ENCODE measurements around the gene DSG3. TPM values are rescaled to one million over a fixed set of nuclear protein-coding genes. Genes with fewer than 3 reads are reported as not detected.
"Not testable (repeated sequence)": the region's sequence is repeated elsewhere in the genome, so short reads cannot be mapped to it uniquely, and the experiment has no call there.

The DSG3 gene
- total RNA-seq, 1 donor from 2014 or later: 0.13 TPM

GRCh38 chr18:31503011-31503410, 55.5 kb downstream of the DSG3 start:
- TF ChIP-seq CTCF (IDR thresholded peaks at IDR 0.05; ENCODE audit: unreplicated experiment): no peak
- DNase-seq (ENCODE audit: low spot score in 2 of 2, unreplicated experiment in 2 of 2): no peak
- Mint-ChIP-seq H3K4me3 (no peak overlapping the region), H3K4me1 (peaks cover 19% of the 10 kb centered on the region), H3K27me3 (ENCODE audit: low read depth) (no peaks in the 10 kb centered on the region), H3K9me3 (no peaks in the 10 kb centered on the region), H3K36me3 (peaks cover 7% of the 10 kb centered on the region), H3K27ac (no peak overlapping the region)

GRCh38 chr18:31504455-31505147, 57.1 kb downstream of the DSG3 start:
- no peak for TF ChIP-seq CTCF (IDR thresholded peaks at IDR 0.05; ENCODE audit: unreplicated experiment)
- Mint-ChIP-seq H3K36me3 (peaks cover 8% of the 10 kb centered on the region), H3K27ac (no peak overlapping the region), H3K4me3 (no peak overlapping the region), H3K27me3 (ENCODE audit: low read depth) (no peaks in the 10 kb centered on the region), H3K4me1 (peaks cover 17% of the 10 kb centered on the region), H3K9me3 (no peaks in the 10 kb centered on the region)
- DNase-seq (ENCODE audit: low spot score in 2 of 2, unreplicated experiment in 2 of 2): no peak

GRCh38 chr18:31505156-31505555, 57.6 kb downstream of the DSG3 start:
- Mint-ChIP-seq H3K27ac (no peak overlapping the region), H3K4me3 (no peak overlapping the region), H3K27me3 (ENCODE audit: low read depth) (no peaks in the 10 kb centered on the region), H3K4me1 (peaks cover 19% of the 10 kb centered on the region), H3K36me3 (peaks cover 8% of the 10 kb centered on the region), H3K9me3 (no peaks in the 10 kb centered on the region)
- TF ChIP-seq CTCF (IDR thresholded peaks at IDR 0.05; ENCODE audit: unreplicated experiment): no peak
- no peak for DNase-seq (ENCODE audit: low spot score in 2 of 2, unreplicated experiment in 2 of 2)

- no peak for TF ChIP-seq CTCF (IDR thresholded peaks at IDR 0.05; ENCODE audit: unreplicated experiment)
- Mint-ChIP-seq H3K36me3 (peaks cover 8% of the 10 kb centered on the region), H3K4me1 (peaks cover 21% of the 10 kb centered on the region), H3K4me3 (no peak overlapping the region), H3K9me3 (no peaks in the 10 kb centered on the region), H3K27ac (no peak overlapping the region), H3K27me3 (ENCODE audit: low read depth) (no peaks in the 10 kb centered on the region)
- no peak for DNase-seq (ENCODE audit: low spot score in 2 of 2, unreplicated experiment in 2 of 2)
These were observed 58.6 kb downstream of the DSG3 start for GRCh38 chr18:31506024-31506742.

- H3K27me3 Mint-ChIP-seq (ENCODE audit: low read depth); DNase-seq (ENCODE audit: low spot score in 2 of 2, unreplicated experiment in 2 of 2): not testable (repeated sequence)
These were observed 59.6 kb downstream of the DSG3 start for GRCh38 chr18:31507124-31507523.

GRCh38 chr18:31508781-31509180, 61.2 kb downstream of the DSG3 start:
- peaks cover 8% of the 10 kb centered on the region for H3K36me3 Mint-ChIP-seq
- no peak for TF ChIP-seq CTCF (IDR thresholded peaks at IDR 0.05; ENCODE audit: unreplicated experiment)
- no peak for DNase-seq (ENCODE audit: low spot score in 2 of 2, unreplicated experiment in 2 of 2)
- H3K4me1 Mint-ChIP-seq: peaks cover 43% of the 10 kb centered on the region
- H3K4me3 Mint-ChIP-seq: no peak overlapping the region
- peak overlapping the region; percentile 67 for H3K27ac Mint-ChIP-seq
- no peaks in the 10 kb centered on the region for H3K27me3 Mint-ChIP-seq (ENCODE audit: low read depth)
- no peaks in the 10 kb centered on the region for H3K9me3 Mint-ChIP-seq

More at GRCh38 chr18:31507124-31507523, 59.6 kb downstream of the DSG3 start:
- not testable (repeated sequence) for H3K36me3 Mint-ChIP-seq, H3K4me3 Mint-ChIP-seq, H3K27ac Mint-ChIP-seq, H3K9me3 Mint-ChIP-seq
- H3K4me1 Mint-ChIP-seq: peaks cover 26% of the 10 kb centered on the region

Measured in mesothelial cell of epicardium (in vitro differentiated cells).